Dermis lymphatic vessel endothelial cell (primary cell): Measurements from ENCODE around the gene SNW1. TPM values are rescaled to one million over a fixed set of nuclear protein-coding genes. Genes with fewer than 3 reads are reported as not detected.

Source experiments
- total RNA-seq: library from RNA; depleted of rRNA; stranded (reverse); fragments of >200 nt; gene quantifications from 2 replicates; pipeline ENCODE4 v1.2.1, GENCODE V29; 2014

Gene SNW1
- total RNA-seq = 46.1 and 61.7 TPM in 2 replicates

GRCh38 chr14:77760381-77761204 lies at the start of gene SNW1:
TSS of gene SNW1 (minus strand) at chr14:77761156. CDS start at chr14:77761127, 29 bp downstream.

DNA sequence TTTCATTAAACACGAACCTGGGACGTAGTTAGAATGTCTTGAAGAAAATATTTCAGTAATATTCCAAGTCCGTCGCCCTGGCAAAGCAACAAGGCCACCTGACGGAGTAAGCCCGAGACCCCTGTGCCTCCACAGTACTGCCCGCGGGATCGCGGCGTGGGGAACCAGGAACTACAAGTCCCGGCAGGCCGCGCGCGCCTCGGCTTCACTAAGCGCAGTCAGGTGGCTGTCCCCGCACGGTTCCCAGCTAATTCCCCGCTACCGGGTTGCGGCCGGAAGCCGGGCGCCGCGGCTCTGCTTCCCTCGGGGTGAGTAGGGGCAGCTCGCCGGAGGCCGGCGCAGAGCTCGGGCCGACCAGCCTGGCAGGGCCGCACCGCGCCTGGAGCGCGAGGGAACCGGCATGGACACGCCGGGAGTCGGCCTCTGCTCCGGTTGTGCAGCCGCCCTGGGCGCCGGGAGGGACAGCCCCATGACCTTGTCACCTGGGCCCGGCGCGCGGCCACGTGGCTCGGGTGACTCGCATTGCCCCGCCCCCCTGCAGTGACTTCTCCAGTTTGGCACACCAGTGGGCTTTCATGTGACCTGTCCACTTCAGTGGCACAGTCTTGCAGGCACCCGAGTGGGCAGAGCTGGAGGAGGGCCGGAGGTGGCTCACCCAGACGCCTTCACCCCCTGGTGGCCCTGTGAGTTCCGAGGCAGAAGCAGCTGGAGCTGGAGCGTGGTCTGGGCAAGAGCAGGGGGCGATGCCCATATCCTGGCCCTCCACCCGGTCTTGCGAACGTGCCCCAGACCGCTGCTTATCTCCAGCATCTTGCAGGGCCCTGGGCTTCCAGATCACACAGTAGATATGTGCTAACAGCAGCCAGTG lies 39.1 kb upstream of the SNW1 start, which contains the start of gene ADCK1:
Gene ADCK1, plus strand, starts transcription at position 247 of the 868 bp plus-strand sequence. CDS start 18,870 bp downstream, outside the sequence.

DNA sequence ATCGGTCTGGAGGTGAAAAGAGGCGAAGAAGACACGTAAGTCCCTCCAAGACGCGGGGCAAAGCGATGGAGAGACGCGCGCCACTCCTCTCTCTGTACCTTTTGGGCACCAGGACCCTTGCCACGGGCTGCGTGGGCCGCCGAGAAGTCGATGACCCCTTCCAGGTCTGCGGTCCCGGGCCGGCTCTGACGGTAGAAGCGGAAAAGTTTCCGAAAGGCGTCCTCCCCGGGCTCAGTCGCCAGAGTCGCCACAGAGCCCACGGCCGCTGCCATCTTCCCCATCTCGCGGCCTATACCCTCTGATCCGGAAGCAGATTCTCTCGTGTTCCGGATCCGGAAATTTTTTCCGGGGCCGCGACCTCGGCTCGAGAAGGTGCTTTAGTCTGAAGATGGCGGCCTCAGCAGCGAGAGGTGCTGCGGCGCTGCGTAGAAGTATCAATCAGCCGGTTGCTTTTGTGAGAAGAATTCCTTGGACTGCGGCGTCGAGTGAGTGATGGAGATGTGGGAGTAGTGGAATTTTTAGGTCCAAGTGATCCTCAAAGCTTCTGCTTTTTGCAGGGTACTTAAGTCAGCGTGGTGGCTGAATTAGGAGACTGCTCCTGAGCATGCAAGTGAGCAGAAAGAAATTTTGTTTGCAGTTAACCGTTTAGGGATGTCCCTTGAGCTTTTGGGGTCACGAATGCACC lies 53.1 kb downstream of the SNW1 start, which contains the start of the genes ALKBH1 and SLIRP:
Gene ALKBH1, minus strand, starts transcription at position 300 of the 685 bp plus-strand sequence. Its CDS starts 19 bp downstream, at position 281.
Gene SLIRP, plus strand, starts transcription at position 380 of the 685 bp plus-strand sequence. Its CDS starts 9 bp downstream, at position 389.

Other genes with a start within 250 kb of the SNW1 start
- 80.3 and 85.1 TPM in 2 replicates for gene SPTLC2, start 144.5 kb downstream of the SNW1 start, total RNA-seq
- 6.4 and 8.9 TPM in 2 replicates for gene ALKBH1, start 53.1 kb downstream of the SNW1 start, total RNA-seq
- 102 and 141 TPM in 2 replicates for gene SLIRP, start 53.1 kb downstream of the SNW1 start, total RNA-seq
- 2.4 and 3.7 TPM in 2 replicates for gene ADCK1, start 39.0 kb upstream of the SNW1 start, total RNA-seq